Breast epithelium (tissue), 3 donors: ENCODE measurements around the gene TEP1.

Source experiments
- CTCF ChIP-seq, 3 donors: fragments of 450-650 bp; IDR thresholded peaks; one replicate each; pipeline ENCODE4 v1.5.1; 2016 to 2017; ENCODE audit warnings: antibody characterized with exemption in 3 of 3, mild to moderate bottlenecking in 3 of 3, moderate library complexity in 3 of 3
- POLR2A ChIP-seq: fragments of 450-650 bp; IDR thresholded peaks from one replicate; pipeline ENCODE4 v1.6.1; 2016; ENCODE audit warnings: antibody characterized with exemption, mild to moderate bottlenecking, moderate library complexity

DNA sequence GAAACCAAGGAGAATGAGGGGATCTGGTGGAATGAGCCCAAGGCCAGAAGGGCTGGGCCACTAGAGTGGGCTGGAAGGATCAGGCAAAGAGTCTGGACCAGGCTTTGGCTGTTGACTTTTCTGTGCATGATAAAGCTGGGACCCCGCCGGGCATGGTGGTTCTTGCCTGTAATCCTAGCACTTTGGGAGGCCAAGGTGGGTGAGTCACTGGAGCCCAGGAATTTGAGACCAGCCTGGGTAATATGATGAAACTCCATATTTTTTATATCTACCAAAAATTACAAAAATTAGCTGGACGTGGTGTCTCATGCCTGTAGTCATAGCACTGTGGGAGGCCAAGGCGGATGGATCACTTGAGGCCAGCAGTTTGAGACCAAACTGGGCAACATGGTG is 23.1 kb upstream of the TEP1 start:
- TF ChIP-seq CTCF (IDR thresholded peaks at IDR 0.05) (no peak), POLR2A (no peak)
